Left colon (tissue), 2 donors: ENCODE results near the gene LACRT. TPM values are rescaled to one million over a fixed set of nuclear protein-coding genes. Genes with fewer than 3 reads are reported as not detected.

Experiments
- ATAC-seq: fragments of 200-7000 bp; cut with Tn5 transposase; one replicate; pipeline ENCODE4 v1.9.1; 2020; ENCODE audit warnings: mild to moderate bottlenecking, moderate library complexity
- DNase-seq, 2 donors: peaks; one replicate each; pipeline ENCODE4 v3.0.0-alpha.2; 2020
- intact Hi-C, 2 donors: fragments of 100-400 bp; cut with DNase I in 1 of 2; cut with micrococcal nuclease in 1 of 2; formaldehyde crosslinking; loops; one replicate each; pipeline versions ENCODE4 v1.11.2 to v1.14.0; 2022; cut with DNase I, micrococcal nuclease
- total RNA-seq, 2 donors: library from RNA; stranded (reverse); fragmentation: NEBNext Ultra II Directional; extraction: Animal tissue kit (Norgen Biotek cat#: 25700); gene quantifications; one replicate each; pipeline ENCODE4 v1.2.1, GENCODE V29; 2021
- donor health status: DM: no; HTN: no; CAD: no.
- donor health status: DM: yes; HTN: yes; CAD: no.

LACRT gene
- total RNA-seq, 2 donors from 2014 or later: not detected

DNA sequence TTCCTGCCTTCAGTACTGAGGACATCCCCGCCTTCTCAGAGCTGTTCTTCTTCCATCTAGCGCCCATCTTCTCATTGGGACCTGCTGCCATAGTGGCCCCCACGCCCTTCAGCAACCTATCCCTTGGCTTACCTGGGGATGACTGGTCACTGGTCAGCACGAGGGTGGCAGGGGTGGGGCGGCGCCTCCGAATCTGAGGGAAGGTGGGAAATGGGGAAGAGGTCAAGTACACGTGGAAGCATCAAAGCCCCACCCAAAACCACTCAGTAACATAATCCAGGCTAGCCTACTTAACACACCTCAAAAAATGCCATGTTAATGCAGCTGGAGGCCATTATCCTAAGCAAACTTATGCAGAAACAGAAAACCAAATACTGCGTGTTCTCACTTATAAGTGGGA is 50.6 kb downstream of the LACRT start:
- DNase-seq (no peak), ATAC-seq (no peak)
- intact Hi-C loops: no loop called here

DNA sequence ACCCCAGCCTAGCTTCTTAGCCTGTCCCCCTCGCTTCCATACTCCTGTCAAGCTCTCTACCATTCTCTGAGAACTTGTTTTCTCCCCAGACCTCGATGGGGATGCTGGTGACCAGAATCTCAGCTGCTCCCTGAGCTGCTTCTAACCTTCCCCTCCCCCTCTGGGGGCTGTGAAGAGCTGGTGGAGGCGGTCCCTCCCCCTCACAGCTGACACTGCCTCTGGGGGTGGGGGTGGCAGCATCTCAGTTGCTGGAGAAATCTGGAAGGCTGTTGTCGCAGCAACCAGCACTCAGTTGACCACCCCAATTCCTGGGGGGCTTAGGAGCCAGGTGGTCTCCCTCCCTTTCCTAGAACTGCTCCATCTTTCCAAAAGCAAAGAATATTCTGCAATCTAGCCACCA is 51.0 kb downstream of the LACRT start:
- intact Hi-C loops: no loop called here
- ATAC-seq (no peak), DNase-seq (no peak)

DNA sequence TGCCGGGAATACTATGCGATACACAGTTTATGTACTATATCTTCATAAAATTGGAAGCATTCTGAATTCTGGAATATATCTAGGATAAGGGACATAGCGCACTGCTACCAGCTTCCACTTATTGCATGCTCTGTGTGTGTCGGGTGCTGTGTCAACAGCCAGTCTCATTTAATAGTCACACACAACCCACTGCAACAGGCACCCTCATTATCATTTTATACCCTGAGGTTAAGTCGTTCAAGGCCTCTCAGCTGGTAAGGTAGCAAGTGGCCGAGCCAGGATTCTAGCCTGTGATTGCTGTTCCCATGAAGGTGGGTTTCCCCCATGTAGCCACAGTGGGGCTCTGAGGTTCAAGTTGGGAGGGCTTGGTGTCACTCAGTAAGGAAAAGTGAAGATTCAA is 53.3 kb downstream of the LACRT start:
- ATAC-seq: no peak
- DNase-seq: no peak
- intact Hi-C loops: no loop called here

Other genes starting within 250 kb of the LACRT start
- gene ITGA5, start 215.6 kb downstream of the LACRT start, total RNA-seq: 10 to 100 TPM; 20.8 to 49.1 TPM
- under 1 TPM in 1 of 2 donors, not detected in 1; 0.67 TPM for gene GTSF1, start 161.3 kb downstream of the LACRT start, total RNA-seq
- 10 to 100 TPM in 1 of 2 donors, 1 to 10 TPM in 1; 5.4 to 13.6 TPM for gene NCKAP1L, start 137.1 kb downstream of the LACRT start, total RNA-seq
- 1 to 10 TPM in 1 of 2 donors, under 1 TPM in 1; 0.79 to 1.8 TPM for gene PDE1B, start 85.3 kb downstream of the LACRT start, total RNA-seq
- gene PPP1R1A, start 46.2 kb downstream of the LACRT start, total RNA-seq: 1 to 10 TPM in 1 of 2 donors, not detected in 1; 2.5 TPM
- not detected for gene DCD, start 13.5 kb upstream of the LACRT start, total RNA-seq
- gene MUCL1, start 219.6 kb upstream of the LACRT start, total RNA-seq: not detected